ACHN (cell line): ENCODE data around the gene CEP112.
A peak's percentile ranks its signal among the peaks of the same experiment; 100 is the strongest.
"Not testable (repeated sequence)": the region's sequence is repeated elsewhere in the genome, so short reads cannot be mapped to it uniquely, and the experiment has no call there.

Experiments
- DNase-seq: peaks from one replicate; pipeline ENCODE4 v3.0.0-alpha.2; 2015
- in situ Hi-C: cut with HindIII; loops from 2 replicates; pipeline ENCODE4 v1.10.0; 2017; ENCODE audit warnings: low sequenced_read_pairs, low pct_ligation_motif_present, low pct_unique_long_range_greater_than_20kb

CEP112 gene

GRCh38 chr17:65750166-65750565, 441.8 kb downstream of the CEP112 start:
- in situ Hi-C loops = no loop called here

GRCh38 chr17:65749479-65749878, 442.5 kb downstream of the CEP112 start:
- DNase-seq = no peak
- in situ Hi-C loops = no loop called here

More at GRCh38 chr17:65750166-65750565, 441.8 kb downstream of the CEP112 start:
- no peak for DNase-seq

- in situ Hi-C loops = no loop called here
- DNase-seq = no peak
These were observed 446.7 kb downstream of the CEP112 start for GRCh38 chr17:65745241-65745640.

- DNase-seq = no peak
These were observed 448.7 kb downstream of the CEP112 start for GRCh38 chr17:65743308-65743655.

GRCh38 chr17:65742403-65743307, 449.3 kb downstream of the CEP112 start:
- peak; percentile 61 for DNase-seq
- in situ Hi-C loops = no loop called here

More at GRCh38 chr17:65743308-65743655, 448.7 kb downstream of the CEP112 start:
- in situ Hi-C loops = no loop called here

- in situ Hi-C loops = no loop called here
These were observed 450.2 kb downstream of the CEP112 start for GRCh38 chr17:65741710-65742109.

GRCh38 chr17:65739034-65739433, 452.9 kb downstream of the CEP112 start:
- in situ Hi-C loops = no loop called here
- no peak for DNase-seq

More at GRCh38 chr17:65741710-65742109, 450.2 kb downstream of the CEP112 start:
- no peak for DNase-seq

GRCh38 chr17:65737451-65737850, 454.5 kb downstream of the CEP112 start:
- in situ Hi-C loops = no loop called here
- DNase-seq = no peak

- in situ Hi-C loops = no loop called here
- DNase-seq = no peak
These were observed 458.6 kb downstream of the CEP112 start for GRCh38 chr17:65733314-65733713.

- DNase-seq, in situ Hi-C loops: not testable (repeated sequence)
These were observed 459.3 kb downstream of the CEP112 start for GRCh38 chr17:65732667-65733066.

- in situ Hi-C loops = no loop called here
- DNase-seq = no peak
These were observed 461.2 kb downstream of the CEP112 start for GRCh38 chr17:65730711-65731169.

- in situ Hi-C loops = no loop called here
- no peak for DNase-seq
These were observed 462.7 kb downstream of the CEP112 start for GRCh38 chr17:65729207-65729606.

GRCh38 chr17:65727832-65728231, 464.1 kb downstream of the CEP112 start:
- no peak for DNase-seq
- in situ Hi-C loops = no loop called here

GRCh38 chr17:65727246-65727645, 464.7 kb downstream of the CEP112 start:
- DNase-seq = no peak
- in situ Hi-C loops = no loop called here

- in situ Hi-C loops = no loop called here
- no peak for DNase-seq
These were observed 468.3 kb downstream of the CEP112 start for GRCh38 chr17:65723431-65724151.

- in situ Hi-C loops = no loop called here
These were observed 473.3 kb downstream of the CEP112 start for GRCh38 chr17:65718601-65719000.

GRCh38 chr17:65712383-65713267, 479.3 kb downstream of the CEP112 start:
- in situ Hi-C loops = no loop called here
- no peak for DNase-seq

More at GRCh38 chr17:65718601-65719000, 473.3 kb downstream of the CEP112 start:
- DNase-seq = no peak

- in situ Hi-C loops = no loop called here
- DNase-seq = no peak
These were observed 480.2 kb downstream of the CEP112 start for GRCh38 chr17:65711671-65712276.
